Stimulated activated CD8-positive, alpha-beta memory T cell treated with anti-CD3 and anti-CD28 coated beads, Interleukin-7, amount 100 ng/mL, for 48 hours (primary cell): ENCODE results near the gene NUP93.

Experiments used
- DNase-seq, 2 donors: peaks; one replicate each; pipeline ENCODE4 v3.0.0-alpha.2; 2020; ENCODE audit warnings: low read depth in 1 of 2; ENCODE audit errors: extremely low read depth in 1 of 2

Gene NUP93

DNA sequence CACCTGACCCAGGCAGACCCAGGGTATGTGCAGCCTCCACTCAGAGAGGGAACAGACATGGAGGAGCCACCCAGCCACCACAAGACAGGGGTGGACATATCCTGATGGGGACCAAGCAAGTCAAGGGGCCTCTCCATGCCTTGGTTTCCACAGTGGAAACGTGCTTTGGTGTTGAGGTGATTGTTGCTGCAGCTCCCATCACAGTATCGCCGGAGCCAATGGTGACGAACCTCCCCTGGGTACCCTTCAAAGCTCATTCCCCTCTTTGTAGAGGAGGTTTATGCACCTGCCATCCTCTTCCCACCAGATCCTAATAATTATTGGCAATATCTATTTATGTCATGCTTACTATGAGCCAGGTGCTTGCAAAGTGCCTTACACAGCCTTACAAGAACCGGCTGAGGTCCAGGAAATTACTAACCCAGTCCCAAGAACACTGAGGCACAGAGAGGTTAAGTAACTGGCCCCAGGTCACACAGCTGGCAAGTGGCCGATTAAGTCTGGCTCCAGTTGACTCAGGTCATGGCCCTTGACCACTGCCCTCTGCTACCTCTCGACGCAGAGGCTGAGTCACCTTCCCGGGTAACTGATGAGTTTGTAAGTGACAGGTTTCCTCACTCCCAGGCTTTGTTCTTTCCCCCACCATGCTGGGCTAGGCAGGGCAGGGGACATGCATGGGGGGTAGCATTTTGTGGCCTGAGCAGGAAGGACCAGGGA lies 155.7 kb downstream of the NUP93 start:
- DNase-seq, result no peak

DNA sequence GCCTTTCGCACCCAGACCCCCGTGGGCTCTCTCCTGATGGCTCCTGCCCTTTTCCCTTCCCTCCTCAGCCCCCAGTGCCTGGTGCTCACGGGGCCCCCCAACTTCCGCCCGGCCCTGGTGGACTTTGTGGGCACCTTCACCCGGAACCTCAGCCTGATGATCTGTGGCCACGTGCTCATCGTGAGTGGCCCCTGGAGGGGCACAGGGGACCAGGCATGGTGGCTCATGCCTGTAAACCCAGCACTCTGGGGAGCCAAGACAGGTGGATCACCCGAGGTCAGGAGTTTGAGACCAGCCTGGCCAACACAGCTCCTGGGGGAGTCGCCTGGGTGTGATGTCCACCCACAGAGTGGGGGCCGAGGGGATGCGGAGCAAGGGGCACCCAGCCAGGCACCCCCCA lies 156.4 kb downstream of the NUP93 start:
- no peak for DNase-seq

DNA sequence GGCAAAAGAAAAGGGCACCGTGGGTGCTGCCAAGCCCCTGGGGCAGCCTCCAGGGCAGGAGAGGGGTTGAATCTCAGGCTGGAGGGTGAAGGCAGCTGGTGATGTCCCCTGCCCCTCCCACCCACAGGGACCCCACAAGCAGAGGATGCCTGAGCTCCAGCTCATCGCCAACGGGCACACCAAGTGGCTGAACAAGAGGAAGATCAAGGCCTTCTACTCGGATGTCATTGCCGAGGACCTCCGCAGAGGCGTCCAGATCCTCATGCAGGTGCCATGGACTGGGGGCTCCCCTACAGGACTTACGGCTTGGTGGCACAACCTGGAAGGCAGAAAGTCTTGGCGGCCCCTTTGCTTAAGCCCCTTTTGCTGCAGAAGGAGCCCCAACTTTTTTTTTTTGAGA lies 156.9 kb downstream of the NUP93 start:
- DNase-seq, result no peak

DNA sequence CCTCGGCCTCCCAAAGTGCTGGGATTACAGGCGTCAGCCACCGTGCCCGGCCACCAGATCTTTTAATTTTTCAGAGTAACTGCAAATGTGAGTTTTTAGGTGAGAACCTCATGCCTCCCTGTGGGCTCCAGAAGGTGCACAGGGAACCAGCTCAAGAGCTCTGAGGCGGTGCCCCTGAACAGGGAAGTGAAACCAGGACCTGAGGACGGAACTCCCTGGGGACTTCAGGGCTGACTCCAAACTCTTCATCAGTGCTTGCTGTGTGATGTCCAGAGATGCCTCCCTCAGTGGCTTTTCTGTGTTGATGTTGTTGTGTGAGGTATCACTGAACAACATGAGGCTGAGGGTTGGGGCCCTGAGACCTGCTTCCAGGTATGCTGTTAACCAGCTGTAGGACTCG lies 158.9 kb downstream of the NUP93 start:
- no peak for DNase-seq

DNA sequence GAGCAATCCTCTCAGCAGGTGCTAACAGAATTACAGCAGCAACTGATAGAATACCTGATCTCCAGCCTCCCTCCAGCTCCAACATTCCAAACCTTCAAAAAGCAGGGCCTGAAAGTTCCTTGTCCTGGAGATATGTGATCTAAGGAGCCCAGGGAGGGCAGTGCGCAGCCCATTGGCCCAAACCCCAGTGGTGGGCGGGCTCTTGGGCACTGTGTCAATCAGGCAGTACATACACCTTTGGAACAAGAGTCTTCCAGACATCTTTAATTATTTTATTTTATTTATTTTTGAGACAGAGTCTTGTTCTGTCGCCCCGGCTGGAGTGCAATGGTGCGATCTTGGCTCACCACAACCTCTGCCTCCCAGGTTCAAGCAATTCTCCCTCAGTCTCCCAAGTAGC lies 159.3 kb downstream of the NUP93 start:
- no peak for DNase-seq

DNA sequence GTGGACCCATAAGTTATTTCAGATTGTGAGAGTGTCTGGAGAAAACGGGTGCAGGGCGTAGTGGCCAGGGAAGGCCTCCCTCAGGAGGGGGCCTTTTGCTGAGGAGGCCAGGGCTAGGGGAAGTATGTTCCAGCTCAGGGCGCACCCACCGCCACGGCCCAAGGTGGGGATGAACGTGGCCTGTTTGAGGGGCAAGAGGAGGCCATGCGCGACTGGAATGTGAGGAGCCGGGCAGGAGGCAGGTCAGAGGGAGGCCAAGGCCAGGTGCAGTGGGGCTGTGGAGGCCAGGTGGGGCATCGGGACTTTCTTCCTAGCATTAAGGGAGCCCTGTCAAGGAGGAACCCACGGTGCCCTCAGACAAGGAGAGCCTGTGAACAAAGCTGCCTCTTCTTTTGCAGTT lies 161.8 kb downstream of the NUP93 start:
- no peak for DNase-seq

DNA sequence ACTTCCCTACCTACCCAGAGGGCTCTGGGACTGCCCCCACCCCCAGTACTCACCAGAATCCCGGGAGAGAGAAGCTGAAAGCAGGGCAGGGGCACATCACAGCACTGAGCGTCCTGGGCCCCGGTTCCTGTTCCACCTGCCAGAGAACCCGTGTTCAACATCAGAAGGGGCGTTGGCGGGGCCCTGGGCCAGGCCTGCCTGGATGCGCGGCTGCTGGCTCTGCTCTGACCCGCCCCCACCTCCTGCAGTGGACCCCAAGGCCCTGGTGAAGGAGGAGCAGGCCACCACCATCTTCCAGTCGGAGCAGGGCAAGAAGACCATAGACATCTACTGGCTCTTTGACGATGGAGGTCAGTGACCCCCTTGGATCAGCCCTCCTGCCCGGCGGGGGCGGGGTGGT lies 162.8 kb downstream of the NUP93 start:
- DNase-seq, result no peak

DNA sequence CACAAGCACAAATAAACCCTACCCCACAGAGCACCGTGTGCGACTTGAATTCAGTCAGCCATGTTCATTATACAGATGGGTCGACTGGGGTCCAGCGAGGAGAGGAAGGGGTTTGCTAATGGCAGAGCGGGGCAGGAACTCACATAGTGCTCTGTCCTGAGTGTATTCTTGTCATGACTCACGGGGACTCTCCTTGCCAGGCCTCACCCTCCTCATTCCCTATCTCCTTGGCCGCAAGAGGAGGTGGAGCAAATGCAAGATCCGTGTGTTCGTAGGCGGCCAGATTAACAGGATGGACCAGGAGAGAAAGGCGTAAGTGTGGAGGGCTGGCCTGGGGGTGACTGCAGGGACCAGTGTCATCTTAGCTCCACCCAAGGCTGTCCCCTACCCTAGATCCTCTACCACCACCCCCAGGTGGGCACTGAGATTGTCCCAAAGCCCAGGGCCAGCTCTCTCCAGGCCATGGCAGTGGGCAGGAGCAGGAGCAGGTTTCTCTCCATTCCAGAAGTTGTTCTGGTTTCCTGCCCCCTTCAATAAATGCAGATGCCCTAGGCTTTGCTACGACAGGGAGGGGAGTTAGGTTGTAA lies 164.5 kb downstream of the NUP93 start:
- no peak for DNase-seq

DNA sequence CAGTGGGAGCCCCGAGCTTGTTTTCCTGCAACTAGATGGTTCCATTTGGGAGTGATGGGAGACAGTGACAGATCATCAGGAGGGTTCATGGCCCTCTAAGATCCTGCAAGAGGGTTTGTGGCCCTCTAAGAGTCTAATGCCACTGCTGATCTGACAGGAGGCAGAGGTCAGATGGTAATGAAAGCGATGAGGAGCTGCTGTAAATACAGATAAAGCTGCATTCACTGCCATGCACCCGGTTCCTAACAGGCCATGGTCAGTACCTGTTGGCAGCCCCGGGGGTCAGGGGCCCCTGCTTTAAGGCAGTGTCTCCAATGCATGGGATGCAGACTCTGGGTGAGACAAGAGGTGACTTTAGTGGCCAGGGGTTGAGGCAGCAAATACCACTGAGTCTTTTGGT lies 165.9 kb downstream of the NUP93 start:
- DNase-seq, result no peak

DNA sequence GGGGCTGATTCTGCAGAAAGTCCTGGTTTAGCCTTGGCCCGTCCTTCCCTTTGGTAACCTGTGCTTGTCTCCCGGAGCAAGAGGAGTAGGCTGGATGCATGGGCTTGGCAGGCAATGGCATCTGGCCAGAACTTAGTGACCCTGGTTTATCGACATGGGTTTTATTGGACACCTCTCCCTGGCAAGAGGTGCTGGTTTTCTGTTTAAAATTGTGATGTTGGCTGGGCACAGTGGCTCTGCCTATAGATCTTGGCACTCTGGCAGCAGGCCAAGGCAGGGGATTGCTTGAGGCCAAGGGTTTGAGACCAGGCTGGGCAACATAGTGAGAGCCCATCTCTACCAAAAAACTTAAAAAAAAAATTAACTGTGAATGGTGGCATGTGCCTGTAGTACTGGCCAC lies 166.3 kb downstream of the NUP93 start:
- DNase-seq, result no peak

DNA sequence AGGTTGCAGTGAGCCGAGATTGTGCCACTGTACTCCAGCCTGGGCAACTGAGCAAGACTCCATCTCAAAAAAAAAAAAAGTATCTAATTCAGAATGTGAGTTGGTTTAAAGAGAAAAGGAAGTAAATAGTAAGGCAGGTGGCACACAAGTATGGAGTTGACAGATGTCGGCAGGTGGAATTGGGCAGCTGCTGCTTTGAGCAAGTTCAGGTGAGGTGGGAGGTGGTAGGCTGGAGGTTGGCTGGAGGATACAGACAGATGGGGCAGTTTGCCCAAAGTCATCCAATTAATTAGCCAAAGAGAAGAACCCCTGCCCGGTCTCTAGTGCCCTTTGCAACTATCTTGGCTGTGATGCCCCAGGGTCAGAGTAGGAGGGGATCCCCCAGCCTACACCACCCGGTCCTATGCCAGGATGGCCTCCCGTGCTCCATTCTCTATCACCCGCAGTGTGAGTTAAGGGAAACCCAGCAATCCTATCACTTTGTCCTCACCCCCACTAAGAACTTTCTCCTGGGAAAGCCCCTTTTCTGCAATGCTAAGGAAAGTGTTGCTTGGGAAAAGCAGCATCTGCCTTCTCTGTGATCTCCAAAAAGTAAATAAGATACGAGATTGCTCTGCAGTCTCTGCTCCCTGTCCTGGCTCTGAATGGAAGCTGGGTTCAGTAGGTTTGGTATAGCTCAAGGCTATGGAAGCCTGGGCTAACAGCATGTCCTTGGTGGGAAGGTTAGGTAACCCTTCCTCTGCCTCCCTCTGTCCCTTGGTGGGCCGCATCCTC lies 167.3 kb downstream of the NUP93 start:
- DNase-seq, result no peak

DNA sequence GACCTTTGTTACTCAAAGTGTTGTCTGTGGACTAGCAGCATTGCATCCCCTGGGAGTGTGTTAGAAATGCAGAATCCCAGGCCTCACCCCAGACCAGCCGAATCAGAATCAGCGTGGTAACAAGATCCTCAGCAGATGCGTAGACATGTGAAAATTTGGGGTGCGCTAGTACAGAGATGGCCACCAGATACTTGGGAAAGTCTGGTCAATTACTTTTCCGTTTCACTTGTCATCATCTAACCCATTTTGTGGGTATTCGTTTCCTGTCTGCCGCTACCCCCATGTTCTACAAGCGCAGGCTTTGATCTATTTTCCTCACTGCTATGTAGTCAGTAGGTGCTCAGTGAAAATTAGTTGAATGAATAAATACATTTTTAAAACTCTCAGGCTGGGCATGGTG lies 168.9 kb downstream of the NUP93 start:
- DNase-seq, result no peak
